ENCODE measurements around the gene TALDO1.
A peak's percentile ranks its signal among the peaks of the same experiment; 100 is the strongest.

Gene TALDO1

DNA sequence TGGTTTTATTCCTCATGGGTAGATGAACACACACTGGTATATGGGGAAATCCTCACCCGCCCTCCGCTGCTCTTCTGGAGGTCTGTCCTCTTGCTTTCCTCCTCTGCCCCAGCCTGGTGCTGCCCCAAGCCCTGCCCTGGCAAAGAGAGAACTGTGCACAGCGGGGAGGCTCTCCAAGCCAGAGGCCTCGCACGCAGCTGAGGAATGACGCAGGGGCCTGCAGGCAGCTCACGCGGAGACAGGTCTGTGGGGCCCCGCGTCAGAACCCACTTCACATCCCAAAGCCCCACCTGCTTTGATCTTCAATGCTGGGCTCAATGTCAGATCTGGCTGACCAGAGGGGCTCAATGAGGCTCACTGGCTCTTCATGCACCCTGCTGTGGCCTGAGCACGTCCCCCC lies 20.0 kb downstream of the TALDO1 start:
- no peak overlapping the region for H3K27ac ChIP-seq
- TF ChIP-seq, protein P1, sequence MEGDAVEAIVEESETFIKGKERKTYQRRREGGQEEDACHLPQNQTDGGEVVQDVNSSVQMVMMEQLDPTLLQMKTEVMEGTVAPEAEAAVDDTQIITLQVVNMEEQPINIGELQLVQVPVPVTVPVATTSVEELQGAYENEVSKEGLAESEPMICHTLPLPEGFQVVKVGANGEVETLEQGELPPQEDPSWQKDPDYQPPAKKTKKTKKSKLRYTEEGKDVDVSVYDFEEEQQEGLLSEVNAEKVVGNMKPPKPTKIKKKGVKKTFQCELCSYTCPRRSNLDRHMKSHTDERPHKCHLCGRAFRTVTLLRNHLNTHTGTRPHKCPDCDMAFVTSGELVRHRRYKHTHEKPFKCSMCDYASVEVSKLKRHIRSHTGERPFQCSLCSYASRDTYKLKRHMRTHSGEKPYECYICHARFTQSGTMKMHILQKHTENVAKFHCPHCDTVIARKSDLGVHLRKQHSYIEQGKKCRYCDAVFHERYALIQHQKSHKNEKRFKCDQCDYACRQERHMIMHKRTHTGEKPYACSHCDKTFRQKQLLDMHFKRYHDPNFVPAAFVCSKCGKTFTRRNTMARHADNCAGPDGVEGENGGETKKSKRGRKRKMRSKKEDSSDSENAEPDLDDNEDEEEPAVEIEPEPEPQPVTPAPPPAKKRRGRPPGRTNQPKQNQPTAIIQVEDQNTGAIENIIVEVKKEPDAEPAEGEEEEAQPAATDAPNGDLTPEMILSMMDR (conservative IDR thresholded peaks at IDR 0.05) = no peak

DNA sequence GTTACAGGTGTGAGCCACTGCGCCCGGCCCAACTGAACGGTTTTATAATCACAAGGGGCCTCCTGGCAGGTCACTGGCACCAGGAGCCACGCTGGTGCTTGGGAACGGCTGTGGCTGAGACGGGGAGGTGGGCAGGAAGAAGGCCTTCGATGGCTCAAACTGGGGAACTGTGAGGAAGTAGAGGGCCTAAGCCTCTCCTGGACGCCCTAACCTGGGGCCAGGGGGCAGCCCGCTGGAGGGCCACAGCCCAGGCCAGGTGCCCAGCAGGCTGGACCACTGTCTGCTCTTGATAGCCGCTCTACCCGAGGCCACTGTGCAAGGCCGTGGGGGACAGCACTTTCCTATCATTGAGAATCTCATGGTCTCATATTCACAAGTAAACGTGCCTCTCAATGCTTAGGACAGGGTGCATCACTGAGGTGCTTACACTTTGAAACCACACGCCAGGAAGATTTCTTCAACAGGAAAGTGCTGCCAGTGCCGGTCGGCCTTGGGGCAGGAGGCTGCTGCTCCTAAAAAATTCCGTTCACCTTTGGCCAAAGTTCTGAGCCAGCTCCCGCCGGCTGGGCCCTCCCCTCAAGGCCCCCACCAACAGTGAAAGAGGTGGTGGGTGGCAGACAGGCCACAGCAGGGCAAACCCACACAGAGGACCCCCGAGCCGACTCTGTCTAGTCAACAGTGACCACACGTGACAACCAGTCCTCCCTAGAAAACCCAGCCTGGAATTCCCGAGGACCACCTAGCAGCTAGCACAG lies 22.8 kb downstream of the TALDO1 start:
- H3K27ac ChIP-seq = no peak overlapping the region
- TF ChIP-seq, protein P1 (conservative IDR thresholded peaks at IDR 0.05) = no peak

DNA sequence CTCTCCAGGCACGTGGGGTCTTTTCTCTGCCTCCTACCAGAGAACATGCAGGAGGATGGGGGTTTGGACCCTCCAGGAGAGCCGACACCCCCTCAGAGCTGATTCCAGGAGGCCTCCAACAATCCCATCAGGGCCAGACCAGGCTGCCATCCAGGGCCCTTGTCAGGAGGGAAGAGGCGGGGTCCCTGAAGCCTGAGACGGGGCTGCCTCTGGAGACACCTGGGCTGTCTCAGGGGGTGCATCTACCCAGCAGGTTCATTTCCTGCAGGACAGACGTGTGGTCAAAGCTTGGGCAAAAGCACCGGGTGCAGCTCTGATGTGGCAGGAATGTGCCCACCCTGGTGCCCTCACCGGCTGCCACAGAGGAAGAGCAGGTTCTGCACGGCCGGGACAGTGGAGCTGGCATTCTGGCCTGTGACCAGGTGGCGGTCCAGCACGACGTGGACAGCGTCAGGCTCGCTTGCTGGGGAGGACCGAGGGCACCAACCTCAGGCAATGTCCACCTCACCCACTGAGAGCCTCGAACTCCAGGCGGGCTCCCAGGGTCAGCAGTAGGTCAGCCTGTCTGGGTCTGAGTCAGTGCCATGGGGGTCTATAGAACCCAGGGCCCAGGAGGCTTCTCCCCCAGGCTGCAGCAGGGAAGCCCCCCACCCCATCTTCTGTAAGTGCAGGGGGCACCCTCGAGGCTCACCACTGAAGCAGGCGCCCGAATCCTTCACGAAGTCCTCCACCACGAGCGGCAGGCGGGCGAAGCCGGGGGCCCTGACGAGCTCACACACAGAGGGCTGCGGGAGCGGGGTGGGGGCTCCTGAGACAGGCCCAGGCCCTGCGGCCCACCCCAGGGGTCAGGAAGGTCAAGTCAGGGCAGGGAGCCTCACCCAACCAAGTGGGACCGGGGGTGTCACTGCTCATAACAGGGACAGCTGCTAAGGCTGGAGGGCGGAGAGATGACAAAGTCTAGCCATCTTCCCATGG lies 23.7 kb downstream of the TALDO1 start:
- no peak overlapping the region for H3K27ac ChIP-seq
- TF ChIP-seq, protein P1 (conservative IDR thresholded peaks at IDR 0.05) = no peak

GRCh38 chr11:771617-772204 lies 24.4 kb downstream of the TALDO1 start:
- no peak overlapping the region for H3K27ac ChIP-seq
- TF ChIP-seq, protein P1 (conservative IDR thresholded peaks at IDR 0.05) = no peak

- H3K27ac ChIP-seq = no peak overlapping the region
- TF ChIP-seq, protein P1 (conservative IDR thresholded peaks at IDR 0.05) = no peak
Measured at GRCh38 chr11:772429-773390, 25.4 kb downstream of the TALDO1 start.

DNA sequence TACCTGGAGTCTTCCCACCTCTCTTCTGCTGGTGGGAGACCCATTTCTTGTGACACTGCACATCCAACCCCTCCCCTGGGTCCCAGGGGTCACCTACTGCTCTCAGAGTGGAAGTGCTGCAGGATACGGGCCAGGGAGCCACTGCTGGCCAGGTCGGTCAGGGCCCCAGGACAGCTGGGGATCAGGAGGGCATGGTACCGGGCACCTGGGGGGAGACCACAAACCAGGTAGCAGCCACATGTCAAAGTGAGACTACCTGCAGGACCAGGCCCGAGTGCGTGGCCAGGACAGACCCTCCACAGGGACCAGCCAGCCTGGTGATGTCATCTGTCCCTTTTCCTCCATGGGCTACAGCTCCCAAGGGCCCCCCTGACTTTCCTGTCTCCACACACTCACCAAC lies 26.2 kb downstream of the TALDO1 start:
- peak overlapping the region; percentile 2; the same call in 1 of the 2 replicates for H3K27ac ChIP-seq
- TF ChIP-seq, protein P1 (conservative IDR thresholded peaks at IDR 0.05) = no peak

Data from VCaP (cell line).